Loucy (cell line): ENCODE data around the gene MAP2.

Source experiments
- EZH2phosphoT487 ChIP-seq: fragments of 200-600 bp; IDR thresholded peaks from 2 replicates; pipeline ENCODE4 v1.6.1; 2018; ENCODE audit warnings: antibody characterized with exemption, mild to moderate bottlenecking, moderate library complexity, borderline replicate concordance
- TF ChIP-seq, protein P1 (sequence below): fragments of 200-600 bp; sonication (generic); conservative IDR thresholded peaks from 2 replicates; pipeline ENCODE4 v1.5.1; 2014; ENCODE audit warnings: mild to moderate bottlenecking, antibody characterized with exemption, low read length

DNA sequence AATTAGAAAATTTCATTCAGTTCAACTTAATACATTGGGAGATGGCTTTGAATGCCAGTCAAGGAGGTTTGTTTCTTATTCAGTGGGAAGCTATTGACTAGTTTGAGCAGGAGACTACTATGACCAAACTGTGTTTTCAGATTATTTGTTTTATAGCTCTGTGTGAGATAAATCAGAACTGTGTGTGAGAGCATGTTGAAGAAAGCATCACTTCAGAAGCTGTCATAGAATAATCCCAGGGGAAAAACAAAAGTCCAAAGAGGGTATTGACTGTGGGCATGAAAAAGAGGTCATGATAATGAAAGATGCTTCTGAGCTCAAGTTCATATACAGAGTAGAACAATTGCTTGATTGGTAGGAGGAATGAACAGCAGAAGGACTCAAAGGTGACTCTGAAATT, 160.6 kb downstream of the MAP2 start:
- TF ChIP-seq, protein P1, sequence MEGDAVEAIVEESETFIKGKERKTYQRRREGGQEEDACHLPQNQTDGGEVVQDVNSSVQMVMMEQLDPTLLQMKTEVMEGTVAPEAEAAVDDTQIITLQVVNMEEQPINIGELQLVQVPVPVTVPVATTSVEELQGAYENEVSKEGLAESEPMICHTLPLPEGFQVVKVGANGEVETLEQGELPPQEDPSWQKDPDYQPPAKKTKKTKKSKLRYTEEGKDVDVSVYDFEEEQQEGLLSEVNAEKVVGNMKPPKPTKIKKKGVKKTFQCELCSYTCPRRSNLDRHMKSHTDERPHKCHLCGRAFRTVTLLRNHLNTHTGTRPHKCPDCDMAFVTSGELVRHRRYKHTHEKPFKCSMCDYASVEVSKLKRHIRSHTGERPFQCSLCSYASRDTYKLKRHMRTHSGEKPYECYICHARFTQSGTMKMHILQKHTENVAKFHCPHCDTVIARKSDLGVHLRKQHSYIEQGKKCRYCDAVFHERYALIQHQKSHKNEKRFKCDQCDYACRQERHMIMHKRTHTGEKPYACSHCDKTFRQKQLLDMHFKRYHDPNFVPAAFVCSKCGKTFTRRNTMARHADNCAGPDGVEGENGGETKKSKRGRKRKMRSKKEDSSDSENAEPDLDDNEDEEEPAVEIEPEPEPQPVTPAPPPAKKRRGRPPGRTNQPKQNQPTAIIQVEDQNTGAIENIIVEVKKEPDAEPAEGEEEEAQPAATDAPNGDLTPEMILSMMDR: no peak
- no peak for TF ChIP-seq EZH2phosphoT487
